Measurements from ENCODE around the gene A3GALT2. TPM values are rescaled to one million over a fixed set of nuclear protein-coding genes. Genes with fewer than 3 reads are reported as not detected.

The A3GALT2 gene
- total and polyA plus RNA-seq, 4 donors: not detected

- no peak for DNase-seq (ENCODE audit: low spot score)
- Histone ChIP-seq H3K27ac (ENCODE audit: low read depth in 1 of 2, low read length in 2 of 2) (no peak overlapping the region), H3K9ac (ENCODE audit: low read depth in 1 of 2, low read length in 2 of 2) (no peak overlapping the region), H3K36me3 (ENCODE audit: control insufficient read depth in 4 of 4, insufficient read depth in 3 of 4, low read depth in 1 of 4, low read length in 3 of 4) (peaks cover 27 to 61% (median 53%) of the 10 kb centered on the region in 4 donors), H3K4me1 (ENCODE audit: control insufficient read depth in 4 of 4, insufficient read depth in 4 of 4, low read length in 3 of 4) (peaks cover 3 to 15% (median 5%) of the 10 kb centered on the region in 4 donors), H3K4me3 (ENCODE audit: low read depth in 1 of 3, low read length in 3 of 3) (no peak overlapping the region), H3K27me3 (ENCODE audit: control insufficient read depth in 4 of 4, insufficient read depth in 4 of 4, low read length in 3 of 4) (no peaks in the 10 kb centered on the region), H3K9me3 (ENCODE audit: control insufficient read depth in 4 of 4, low read length in 3 of 4) (no peaks in the 10 kb centered on the region)
- TF ChIP-seq ZBTB33 (IDR thresholded peaks at IDR 0.05) (no peak), EGR1 (IDR thresholded peaks at IDR 0.05; ENCODE audit: low read depth in 2 of 2) (no peak), RXRA (IDR thresholded peaks at IDR 0.05) (no peak), JUND (IDR thresholded peaks at IDR 0.05) (no peak), ATF3 (IDR thresholded peaks at IDR 0.05) (no peak), MAX (IDR thresholded peaks at IDR 0.05) (no peak), FOXA2 (IDR thresholded peaks at IDR 0.05) (no peak)
- 95% methylated on average over 14 of the region's 14 CpGs for WGBS
Measured at GRCh38 chr1:33323663-33324477, 3.0 kb upstream of the A3GALT2 start.

GRCh38 chr1:33322870-33323585 lies 2.1 kb upstream of the A3GALT2 start:
- Histone ChIP-seq H3K4me3 (ENCODE audit: low read depth in 1 of 3, low read length in 3 of 3) (no peak overlapping the region), H3K9ac (ENCODE audit: low read depth in 1 of 2, low read length in 2 of 2) (no peak overlapping the region), H3K27me3 (ENCODE audit: control insufficient read depth in 4 of 4, insufficient read depth in 4 of 4, low read length in 3 of 4) (no peaks in the 10 kb centered on the region), H3K4me1 (ENCODE audit: control insufficient read depth in 4 of 4, insufficient read depth in 4 of 4, low read length in 3 of 4) (peaks cover 3 to 10% (median 4%) of the 10 kb centered on the region in 4 donors), H3K36me3 (ENCODE audit: control insufficient read depth in 4 of 4, insufficient read depth in 3 of 4, low read depth in 1 of 4, low read length in 3 of 4) (peaks cover 22 to 53% (median 47%) of the 10 kb centered on the region in 4 donors), H3K27ac (ENCODE audit: low read depth in 1 of 2, low read length in 2 of 2) (no peak overlapping the region), H3K9me3 (ENCODE audit: control insufficient read depth in 4 of 4, low read length in 3 of 4) (no peaks in the 10 kb centered on the region)
- no peak for TF ChIP-seq CTCF (IDR thresholded peaks at IDR 0.05; ENCODE audit: low read depth, low read length, missing input control)
- no peak for TF ChIP-seq HNF4G (IDR thresholded peaks at IDR 0.05)
- no peak for TF ChIP-seq TAF1 (conservative IDR thresholded peaks at IDR 0.05)
- TF ChIP-seq ZBTB33 (IDR thresholded peaks at IDR 0.05): no peak
- TF ChIP-seq HNF4A (conservative IDR thresholded peaks at IDR 0.05): no peak
- no peak for TF ChIP-seq ATF3 (IDR thresholded peaks at IDR 0.05)
- TF ChIP-seq MAX (IDR thresholded peaks at IDR 0.05): no peak
- no peak for TF ChIP-seq NR2F2 (IDR thresholded peaks at IDR 0.05)
- TF ChIP-seq RAD21 (IDR thresholded peaks at IDR 0.05): no peak
- TF ChIP-seq JUND (IDR thresholded peaks at IDR 0.05): no peak
- TF ChIP-seq FOXA1 (IDR thresholded peaks at IDR 0.05): no peak
- TF ChIP-seq EGR1 (IDR thresholded peaks at IDR 0.05; ENCODE audit: low read depth in 2 of 2): no peak
- TF ChIP-seq REST (IDR thresholded peaks at IDR 0.05): no peak
- TF ChIP-seq SP1 (IDR thresholded peaks at IDR 0.05): no peak
- TF ChIP-seq YY1 (IDR thresholded peaks at IDR 0.05): no peak
- TF ChIP-seq GABPA (IDR thresholded peaks at IDR 0.05 in 1 of 2, conservative IDR thresholded peaks at IDR 0.05 in 1 of 2): no peak
- TF ChIP-seq RXRA (IDR thresholded peaks at IDR 0.05): no peak
- no peak for TF ChIP-seq FOXA2 (IDR thresholded peaks at IDR 0.05)
- WGBS: 85% methylated on average over 10 of the region's 10 CpGs
- no peak for DNase-seq (ENCODE audit: low spot score)
